GM21619 (cell line): ENCODE measurements around the gene EID2.

Experiments used
- ATAC-seq: cut with Tn5 transposase; IDR thresholded peaks from one replicate; pipeline ENCODE4 v1.9.1; 2021; ENCODE audit not compliant: unreplicated experiment

EID2 gene

DNA sequence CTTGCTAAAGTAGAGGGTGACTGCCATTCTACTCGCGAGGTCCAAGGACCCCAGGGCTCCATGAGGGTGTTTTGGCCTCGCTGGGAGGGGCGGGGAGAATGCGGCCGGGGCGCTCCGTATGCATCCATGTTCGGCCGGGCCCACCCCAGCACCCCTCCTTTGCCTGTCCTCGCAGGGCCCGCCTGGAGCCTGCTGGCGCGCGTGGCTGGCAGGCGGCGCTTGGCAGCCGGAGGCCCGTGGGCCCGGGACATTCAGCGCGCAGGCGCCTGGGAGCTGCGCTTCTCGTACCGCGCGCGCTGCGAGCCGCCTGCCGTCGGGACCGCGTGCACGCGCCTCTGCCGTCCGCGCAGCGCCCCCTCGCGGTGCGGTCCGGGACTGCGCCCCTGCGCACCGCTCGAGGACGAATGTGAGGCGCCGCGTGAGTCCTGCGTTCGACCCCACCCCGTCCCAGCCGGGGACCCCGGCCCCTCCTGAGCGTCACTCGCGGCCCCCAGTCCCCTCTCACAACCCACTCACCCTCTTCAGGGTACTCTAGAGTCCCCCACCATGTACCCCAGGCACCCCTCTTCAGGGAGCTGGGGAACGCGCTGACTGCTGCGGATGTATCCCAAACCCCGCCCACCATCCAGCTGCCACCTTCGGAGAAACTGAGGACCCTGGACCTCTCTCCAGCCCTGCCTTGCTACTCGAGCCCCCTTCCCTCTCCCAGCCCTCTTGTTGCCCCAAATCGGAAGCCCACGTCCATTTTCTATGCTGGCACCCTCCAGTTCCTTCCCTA lies 37.1 kb downstream of the EID2 start:
- ATAC-seq, result no peak

DNA sequence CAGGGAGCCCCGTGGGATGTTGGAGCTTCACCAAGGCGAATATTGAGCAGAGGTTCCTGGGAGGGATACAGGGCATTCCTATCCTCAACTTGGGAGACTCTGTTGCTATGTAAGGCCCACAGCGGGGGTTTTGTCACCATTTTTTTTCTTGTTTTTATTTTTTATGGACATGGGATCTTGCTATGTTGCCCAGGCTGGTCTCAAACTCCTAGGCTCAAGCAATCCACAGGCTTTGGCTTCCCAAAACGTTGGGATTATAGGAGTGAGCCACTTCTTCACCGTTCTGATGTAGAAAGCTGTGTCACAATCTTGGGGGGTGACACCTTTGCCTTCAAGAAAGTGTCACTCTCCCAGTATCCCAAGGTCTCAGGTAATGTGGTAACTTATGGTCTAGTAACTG lies 38.6 kb downstream of the EID2 start:
- no peak for ATAC-seq

DNA sequence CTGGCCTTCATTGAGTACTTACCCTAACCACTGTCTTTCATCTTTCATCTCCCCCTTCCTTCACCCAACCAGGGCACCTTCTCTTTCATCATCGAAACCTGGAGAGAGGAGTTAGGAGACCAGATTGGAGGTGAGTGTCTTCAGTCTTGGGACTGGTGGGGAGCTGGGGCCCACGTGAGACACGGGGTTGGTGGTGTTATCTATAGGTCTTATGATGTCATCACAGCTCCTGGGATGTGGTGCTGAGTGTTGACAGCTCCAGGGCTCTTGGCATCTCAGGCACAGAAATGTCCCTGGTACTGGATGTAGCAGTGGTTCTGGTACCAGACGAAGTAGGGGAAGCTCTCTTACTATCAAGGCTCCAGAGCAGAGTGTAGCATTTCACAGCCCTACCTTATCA lies 39.4 kb downstream of the EID2 start:
- no peak for ATAC-seq

DNA sequence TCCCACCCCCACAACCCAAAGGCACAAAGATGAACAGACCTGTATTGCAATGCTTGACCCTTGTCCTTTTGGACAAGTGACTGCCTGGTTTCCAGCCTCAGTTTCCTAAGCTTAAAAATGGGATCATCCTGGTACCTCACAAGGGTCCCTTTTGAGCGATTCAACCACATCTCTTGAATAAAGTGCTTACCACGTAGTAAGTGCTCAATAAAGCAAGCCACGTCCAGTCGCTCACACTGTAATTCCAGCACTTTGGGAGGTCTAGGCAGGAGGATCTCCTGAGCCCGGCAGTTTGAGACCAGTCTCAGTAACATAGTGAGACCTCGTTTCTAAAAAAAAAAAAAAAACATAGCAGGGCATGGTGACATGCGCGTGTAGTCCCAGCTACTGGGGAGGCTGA lies 40.0 kb downstream of the EID2 start:
- no peak for ATAC-seq

DNA sequence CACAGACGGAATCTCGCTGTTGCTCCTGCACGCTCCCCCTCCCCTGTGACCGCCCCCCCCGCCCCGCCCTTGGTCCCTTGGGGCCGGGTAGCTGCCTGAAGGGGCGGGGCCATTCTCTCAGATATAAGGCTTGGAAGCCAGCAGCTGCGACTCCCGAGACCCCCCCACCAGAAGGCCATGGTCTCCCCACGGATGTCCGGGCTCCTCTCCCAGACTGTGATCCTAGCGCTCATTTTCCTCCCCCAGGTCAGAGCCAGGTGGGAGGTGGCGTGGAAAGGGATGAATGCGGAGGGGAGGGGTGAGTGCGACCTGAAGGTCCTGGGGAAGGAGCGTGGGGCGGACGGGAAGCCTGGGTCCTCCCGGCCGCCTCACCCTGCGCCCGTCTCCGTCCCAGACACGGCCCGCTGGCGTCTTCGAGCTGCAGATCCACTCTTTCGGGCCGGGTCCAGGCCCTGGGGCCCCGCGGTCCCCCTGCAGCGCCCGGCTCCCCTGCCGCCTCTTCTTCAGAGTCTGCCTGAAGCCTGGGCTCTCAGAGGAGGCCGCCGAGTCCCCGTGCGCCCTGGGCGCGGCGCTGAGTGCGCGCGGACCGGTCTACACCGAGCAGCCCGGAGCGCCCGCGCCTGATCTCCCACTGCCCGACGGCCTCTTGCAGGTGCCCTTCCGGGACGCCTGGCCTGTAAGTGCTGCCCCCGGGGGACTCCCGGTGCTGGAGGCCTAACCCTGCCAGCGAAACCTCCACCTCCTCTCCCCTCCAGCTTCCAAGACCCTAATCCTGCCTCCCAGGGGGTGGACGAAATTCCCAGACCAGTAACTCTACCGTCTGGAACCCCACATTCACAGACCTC lies 40.9 kb downstream of the EID2 start, which contains the start of gene DLL3:
TSS of gene DLL3 (plus strand) at position 150 of the 845 bp plus-strand sequence. CDS start at position 178, 28 bp downstream.
- no peak for ATAC-seq

DNA sequence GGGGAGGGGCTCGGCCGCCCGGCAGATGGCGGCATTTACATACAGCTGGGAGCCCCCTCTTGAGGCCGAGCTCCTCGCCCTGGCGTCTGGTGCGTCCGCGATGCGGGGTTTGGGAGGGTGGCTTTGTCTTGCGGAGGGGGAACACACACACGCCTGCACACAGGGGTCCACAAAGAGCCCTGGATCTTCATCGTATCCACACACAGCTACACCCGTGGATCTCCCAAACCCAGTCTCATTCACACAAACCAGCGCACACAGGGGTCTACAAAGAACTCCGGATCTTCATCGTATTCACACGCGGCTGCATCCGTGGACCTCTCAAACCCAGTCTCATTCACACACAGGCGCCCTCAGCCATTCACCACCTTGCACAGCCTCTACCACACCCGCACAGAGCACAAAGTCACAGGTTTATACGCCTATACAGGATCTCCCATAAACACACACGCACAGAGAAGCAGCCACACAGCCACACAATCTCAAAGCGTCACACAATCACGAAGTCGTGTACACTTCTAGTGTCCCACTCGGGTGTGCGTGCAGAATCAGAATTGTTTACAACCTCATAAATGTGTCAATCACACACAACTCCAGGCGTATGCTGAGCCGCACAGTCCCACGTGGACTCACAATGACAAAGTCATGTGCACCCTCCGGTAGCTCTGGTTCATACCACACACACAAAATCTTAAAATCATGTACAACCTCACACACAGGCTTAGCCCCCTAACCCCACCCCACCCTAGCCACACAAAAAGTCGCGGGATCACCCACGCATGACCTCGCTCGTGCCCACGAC lies 41.8 kb downstream of the EID2 start:
- ATAC-seq, result no peak

DNA sequence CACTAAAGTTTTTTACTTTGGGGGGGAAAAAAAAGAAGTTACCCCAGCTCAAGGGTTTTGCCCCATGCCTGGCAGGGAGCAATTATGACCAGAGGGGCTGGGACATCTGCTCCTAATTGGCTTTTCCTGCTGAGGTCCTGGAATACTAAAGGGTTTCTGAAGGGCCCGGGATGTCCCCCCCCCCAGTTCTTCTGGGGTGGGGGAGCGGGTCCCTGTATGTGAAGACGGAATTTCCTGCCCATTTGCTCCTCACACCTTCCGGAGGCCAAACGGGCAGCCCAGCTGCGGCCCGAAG lies 42.3 kb downstream of the EID2 start:
- no peak for ATAC-seq

DNA sequence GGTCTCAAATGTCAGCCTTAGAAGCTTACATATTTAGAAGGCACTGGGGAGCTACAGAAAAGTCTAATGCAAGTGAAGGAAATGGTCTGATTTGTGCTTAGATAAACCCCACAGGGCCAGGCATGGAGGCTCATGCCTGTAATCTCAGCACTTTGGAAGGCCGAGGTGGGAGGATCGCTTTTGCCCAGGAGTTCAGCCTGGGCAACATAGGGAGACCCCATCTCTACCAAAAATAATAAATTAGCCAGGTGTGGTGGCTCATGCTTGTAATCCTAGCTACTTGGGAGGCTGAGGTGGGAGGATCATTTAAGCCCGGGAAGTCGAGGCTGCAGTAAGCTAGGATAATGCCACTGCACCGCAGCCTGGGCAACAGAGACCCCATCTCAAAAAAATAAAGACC lies 43.9 kb downstream of the EID2 start:
- ATAC-seq, result no peak

DNA sequence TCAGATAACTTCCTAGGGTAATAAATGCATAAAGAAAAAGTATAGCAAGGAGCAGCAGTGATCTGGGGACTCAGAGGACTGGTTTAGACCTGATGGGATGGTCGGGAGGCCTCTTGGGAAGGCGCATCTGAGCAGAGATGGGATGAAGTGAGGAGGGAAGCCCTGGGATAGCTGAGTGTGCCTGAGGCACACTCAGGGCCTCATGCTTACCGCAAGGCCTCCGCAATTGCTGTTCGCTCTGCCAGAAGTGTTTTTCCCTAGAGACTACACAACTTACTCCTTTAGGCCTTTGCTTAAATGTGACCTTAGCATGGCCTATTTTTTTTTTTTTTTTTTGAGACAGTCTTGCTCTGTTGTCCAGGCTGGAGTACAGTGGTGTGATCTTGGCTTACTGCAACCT lies 45.3 kb downstream of the EID2 start:
- no peak for ATAC-seq

DNA sequence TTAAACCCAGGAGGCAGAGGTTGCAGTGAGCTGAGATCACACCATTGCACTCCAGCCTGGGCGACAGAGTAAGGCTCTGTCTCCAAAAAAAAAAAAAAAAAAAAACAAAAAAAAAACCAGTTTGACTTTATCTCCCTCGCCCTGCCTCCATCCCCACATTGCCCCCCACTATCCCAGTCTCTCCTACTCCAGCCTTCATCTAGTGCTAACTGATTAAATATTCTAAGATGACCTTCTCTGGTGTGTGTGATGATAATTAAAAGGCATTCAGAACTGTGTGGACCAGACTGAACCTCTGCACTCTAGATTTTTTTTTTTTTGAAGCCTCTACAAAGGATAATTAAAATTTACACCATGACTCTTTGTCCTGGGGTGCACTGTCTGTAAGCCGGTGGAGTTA lies 47.2 kb downstream of the EID2 start:
- no peak for ATAC-seq

DNA sequence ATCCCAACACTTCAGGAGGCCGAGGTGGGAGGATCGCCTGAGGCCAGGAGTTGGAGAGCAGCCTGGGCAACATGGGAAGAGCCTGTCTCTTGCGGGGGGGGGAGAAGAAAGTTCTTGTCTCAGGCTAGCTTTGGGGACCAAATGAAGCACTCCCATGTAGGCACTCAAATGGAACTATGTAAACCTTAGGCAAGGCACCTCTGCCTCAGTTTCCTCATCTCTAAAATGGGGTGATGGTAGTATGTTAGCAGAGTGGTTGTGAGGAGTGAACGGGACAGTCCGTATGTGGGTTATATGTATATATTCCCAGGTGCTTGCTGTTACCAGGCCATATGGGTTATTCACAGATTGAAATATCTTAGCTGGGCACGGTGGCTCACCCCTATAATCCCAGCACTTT lies 47.7 kb downstream of the EID2 start:
- ATAC-seq, result no peak

DNA sequence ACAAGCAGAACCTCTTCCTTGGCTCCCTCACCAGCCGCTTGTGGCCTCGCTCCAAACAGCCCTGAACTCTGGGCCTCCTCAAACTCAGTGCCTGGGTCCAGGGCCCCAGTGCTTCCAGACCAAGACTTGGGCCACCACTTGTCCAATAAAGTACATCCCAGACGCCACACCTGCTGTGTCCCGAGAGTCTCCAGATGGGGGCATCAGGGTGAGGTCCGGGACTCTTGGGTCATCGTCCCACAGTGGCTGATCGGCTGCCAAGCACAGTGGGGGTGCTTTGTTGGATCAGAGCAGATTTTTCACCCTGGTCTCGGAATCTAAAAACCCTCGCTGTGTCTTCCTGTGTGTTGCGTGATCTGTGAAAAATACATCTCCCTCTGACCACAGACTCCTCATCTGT lies 50.2 kb downstream of the EID2 start:
- ATAC-seq, result no peak
